ENCODE results near the gene QRFP. TPM values are rescaled to one million over a fixed set of nuclear protein-coding genes. Genes with fewer than 3 reads are reported as not detected.

Gene QRFP
- total and polyA plus RNA-seq, 2 donors (not counting 1 experiment from before 2014, with no cell fraction given), result not detected

DNA sequence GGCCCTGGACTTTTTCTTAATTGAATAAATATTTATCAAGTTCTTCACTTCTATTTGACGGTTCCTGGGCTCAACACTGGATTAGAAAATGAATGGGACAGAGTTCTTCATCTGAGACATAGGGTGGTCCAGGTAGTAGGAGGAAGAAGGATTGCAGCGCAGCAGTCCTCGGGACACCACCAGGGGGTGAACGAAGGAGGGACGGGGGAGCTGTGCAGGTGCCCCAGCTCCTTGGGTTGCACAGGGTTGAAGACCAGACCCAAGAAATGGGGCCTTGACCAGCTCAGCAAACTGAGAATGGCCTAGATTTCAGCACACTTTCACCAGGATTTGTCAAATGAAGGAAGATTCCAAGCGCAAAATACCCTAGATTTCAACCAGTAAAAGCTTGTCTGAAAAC is 32.1 kb downstream of the QRFP start:
- Histone ChIP-seq H3K9ac (ENCODE audit: insufficient read depth, low read length) (no peak overlapping the region), H3K79me2 (ENCODE audit: control insufficient read depth, insufficient read depth, low read length) (peaks cover 81% of the 10 kb centered on the region), H3K4me3 (replicated peaks in 1 of 4; ENCODE audit: control extremely low read depth in 1 of 4, insufficient read depth in 1 of 4, low read depth in 3 of 4, low read length in 4 of 4) (no peak overlapping the region), H3K9me3 (ENCODE audit: control insufficient read depth, insufficient read depth, low read depth, low read length) (no peaks in the 10 kb centered on the region), H4K20me1 (ENCODE audit: control insufficient read depth, extremely low read depth, insufficient read depth, low read length) (no peaks in the 10 kb centered on the region), H3K4me2 (ENCODE audit: extremely low read depth, insufficient read depth, low read length) (no peak overlapping the region), H3K27ac (ENCODE audit: insufficient read depth, low read length) (no peak overlapping the region), H2AFZ (ENCODE audit: low read length) (no peak overlapping the region), H3K27me3 (ENCODE audit: control insufficient read depth, insufficient read depth, low read length) (no peaks in the 10 kb centered on the region), H3K36me3 (ENCODE audit: control insufficient read depth, insufficient read depth, low read length) (peaks cover 16% of the 10 kb centered on the region), H3K4me1 (ENCODE audit: control insufficient read depth, extremely low read depth, insufficient read depth, low read length) (peaks cover 18% of the 10 kb centered on the region)
- TF ChIP-seq, protein P1, sequence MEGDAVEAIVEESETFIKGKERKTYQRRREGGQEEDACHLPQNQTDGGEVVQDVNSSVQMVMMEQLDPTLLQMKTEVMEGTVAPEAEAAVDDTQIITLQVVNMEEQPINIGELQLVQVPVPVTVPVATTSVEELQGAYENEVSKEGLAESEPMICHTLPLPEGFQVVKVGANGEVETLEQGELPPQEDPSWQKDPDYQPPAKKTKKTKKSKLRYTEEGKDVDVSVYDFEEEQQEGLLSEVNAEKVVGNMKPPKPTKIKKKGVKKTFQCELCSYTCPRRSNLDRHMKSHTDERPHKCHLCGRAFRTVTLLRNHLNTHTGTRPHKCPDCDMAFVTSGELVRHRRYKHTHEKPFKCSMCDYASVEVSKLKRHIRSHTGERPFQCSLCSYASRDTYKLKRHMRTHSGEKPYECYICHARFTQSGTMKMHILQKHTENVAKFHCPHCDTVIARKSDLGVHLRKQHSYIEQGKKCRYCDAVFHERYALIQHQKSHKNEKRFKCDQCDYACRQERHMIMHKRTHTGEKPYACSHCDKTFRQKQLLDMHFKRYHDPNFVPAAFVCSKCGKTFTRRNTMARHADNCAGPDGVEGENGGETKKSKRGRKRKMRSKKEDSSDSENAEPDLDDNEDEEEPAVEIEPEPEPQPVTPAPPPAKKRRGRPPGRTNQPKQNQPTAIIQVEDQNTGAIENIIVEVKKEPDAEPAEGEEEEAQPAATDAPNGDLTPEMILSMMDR (conservative IDR thresholded peaks at IDR 0.05 in 1 of 2, IDR thresholded peaks at IDR 0.05 in 1 of 2; ENCODE audit: low read depth in 1 of 2, low read length in 2 of 2), result no peak
- no peak for TF ChIP-seq EZH2 (IDR thresholded peaks at IDR 0.05; ENCODE audit: low read length, missing control alignments)
- DNase-seq (ENCODE audit: low read depth in 2 of 2), result no peak

GRCh38 chr9:130862747-130863146 is 33.9 kb downstream of the QRFP start:
- Histone ChIP-seq H3K4me2 (ENCODE audit: extremely low read depth, insufficient read depth, low read length) (no peak overlapping the region), H4K20me1 (ENCODE audit: control insufficient read depth, extremely low read depth, insufficient read depth, low read length) (no peaks in the 10 kb centered on the region), H3K27me3 (ENCODE audit: control insufficient read depth, insufficient read depth, low read length) (no peaks in the 10 kb centered on the region), H3K4me3 (replicated peaks in 1 of 4; ENCODE audit: control extremely low read depth in 1 of 4, insufficient read depth in 1 of 4, low read depth in 3 of 4, low read length in 4 of 4) (no peak overlapping the region), H2AFZ (ENCODE audit: low read length) (no peak overlapping the region), H3K27ac (ENCODE audit: insufficient read depth, low read length) (peak overlapping the region; percentile 94), H3K4me1 (ENCODE audit: control insufficient read depth, extremely low read depth, insufficient read depth, low read length) (peaks cover 32% of the 10 kb centered on the region), H3K9ac (ENCODE audit: insufficient read depth, low read length) (no peak overlapping the region), H3K9me3 (ENCODE audit: control insufficient read depth, insufficient read depth, low read depth, low read length) (no peaks in the 10 kb centered on the region), H3K79me2 (ENCODE audit: control insufficient read depth, insufficient read depth, low read length) (peaks cover 78% of the 10 kb centered on the region), H3K36me3 (ENCODE audit: control insufficient read depth, insufficient read depth, low read length) (peaks cover 13% of the 10 kb centered on the region)
- DNase-seq (ENCODE audit: low read depth in 2 of 2), result no peak
- TF ChIP-seq, protein P1 (conservative IDR thresholded peaks at IDR 0.05 in 1 of 2, IDR thresholded peaks at IDR 0.05 in 1 of 2; ENCODE audit: low read depth in 1 of 2, low read length in 2 of 2), result no peak
- no peak for TF ChIP-seq EZH2 (IDR thresholded peaks at IDR 0.05; ENCODE audit: low read length, missing control alignments)

- H2AFZ ChIP-seq (ENCODE audit: low read length), result no peak overlapping the region
- H3K36me3 ChIP-seq (ENCODE audit: control insufficient read depth, insufficient read depth, low read length), result peaks cover 12% of the 10 kb centered on the region
- H4K20me1 ChIP-seq (ENCODE audit: control insufficient read depth, extremely low read depth, insufficient read depth, low read length), result no peaks in the 10 kb centered on the region
- no peaks in the 10 kb centered on the region for H3K27me3 ChIP-seq (ENCODE audit: control insufficient read depth, insufficient read depth, low read length)
- no peaks in the 10 kb centered on the region for H3K9me3 ChIP-seq (ENCODE audit: control insufficient read depth, insufficient read depth, low read depth, low read length)
- no peak overlapping the region for H3K4me2 ChIP-seq (ENCODE audit: extremely low read depth, insufficient read depth, low read length)
- H3K27ac ChIP-seq (ENCODE audit: insufficient read depth, low read length), result peak overlapping the region; percentile 94
- H3K4me3 ChIP-seq (replicated peaks in 1 of 4; ENCODE audit: control extremely low read depth in 1 of 4, insufficient read depth in 1 of 4, low read depth in 3 of 4, low read length in 4 of 4), result no peak overlapping the region
- H3K79me2 ChIP-seq (ENCODE audit: control insufficient read depth, insufficient read depth, low read length), result peaks cover 77% of the 10 kb centered on the region
- H3K9ac ChIP-seq (ENCODE audit: insufficient read depth, low read length), result no peak overlapping the region
- TF ChIP-seq, protein P1 (conservative IDR thresholded peaks at IDR 0.05 in 1 of 2, IDR thresholded peaks at IDR 0.05 in 1 of 2; ENCODE audit: low read depth in 1 of 2, low read length in 2 of 2), result no peak
- TF ChIP-seq EZH2 (IDR thresholded peaks at IDR 0.05; ENCODE audit: low read length, missing control alignments), result no peak
- DNase-seq (ENCODE audit: low read depth in 2 of 2), result no peak
- peaks cover 35% of the 10 kb centered on the region for H3K4me1 ChIP-seq (ENCODE audit: control insufficient read depth, extremely low read depth, insufficient read depth, low read length)
Observed at GRCh38 chr9:130862217-130862616, 34.4 kb downstream of the QRFP start.

Measured in fibroblast of lung (primary cell).